HG03457 (cell line): Measurements from ENCODE around the gene SLF2.
"Not testable (repeated sequence)": the region's sequence is repeated elsewhere in the genome, so short reads cannot be mapped to it uniquely, and the experiment has no call there.

ENCODE experiments used
- ATAC-seq: cut with Tn5 transposase; IDR thresholded peaks from one replicate; pipeline ENCODE4 v1.9.1; 2021; ENCODE audit warnings: moderate number of reproducible peaks; ENCODE audit not compliant: unreplicated experiment

SLF2 gene

GRCh38 chr10:100960251-100960650 is 47.5 kb downstream of the SLF2 start:
- ATAC-seq, result no peak

DNA sequence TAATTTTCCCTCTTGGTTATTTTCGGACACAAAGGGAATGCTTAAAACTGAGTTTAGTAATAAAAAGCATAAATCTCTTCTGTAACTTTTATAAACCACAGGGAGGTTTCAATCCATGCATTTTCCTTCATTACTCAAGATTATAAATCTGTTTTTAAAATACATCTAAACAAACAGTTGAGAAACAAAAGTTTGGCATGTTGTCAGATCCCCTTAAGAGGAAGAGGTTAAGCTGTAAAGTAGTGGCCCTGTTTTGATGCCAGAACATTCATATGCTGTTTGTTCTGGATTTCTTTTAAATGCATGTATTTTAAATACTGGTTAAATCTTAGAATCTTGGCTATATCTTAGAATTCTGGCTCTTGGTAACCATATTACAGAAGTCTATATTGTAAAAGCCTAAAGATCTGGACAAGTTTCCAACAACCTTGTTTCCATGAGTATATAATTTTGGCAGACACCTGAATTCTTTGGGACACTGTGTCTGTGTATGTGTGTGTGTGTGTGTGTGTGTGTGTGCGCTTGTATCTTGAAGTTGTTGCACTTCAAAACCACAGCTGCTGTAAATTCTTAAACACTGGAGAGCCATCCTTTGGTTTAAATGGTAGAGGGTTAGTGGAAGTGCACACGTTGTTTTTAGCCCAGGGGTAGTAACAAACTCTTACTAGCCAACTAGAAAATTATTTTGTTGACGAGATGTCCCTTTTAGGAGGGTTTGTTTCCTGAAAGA is 49.8 kb downstream of the SLF2 start:
- no peak for ATAC-seq

DNA sequence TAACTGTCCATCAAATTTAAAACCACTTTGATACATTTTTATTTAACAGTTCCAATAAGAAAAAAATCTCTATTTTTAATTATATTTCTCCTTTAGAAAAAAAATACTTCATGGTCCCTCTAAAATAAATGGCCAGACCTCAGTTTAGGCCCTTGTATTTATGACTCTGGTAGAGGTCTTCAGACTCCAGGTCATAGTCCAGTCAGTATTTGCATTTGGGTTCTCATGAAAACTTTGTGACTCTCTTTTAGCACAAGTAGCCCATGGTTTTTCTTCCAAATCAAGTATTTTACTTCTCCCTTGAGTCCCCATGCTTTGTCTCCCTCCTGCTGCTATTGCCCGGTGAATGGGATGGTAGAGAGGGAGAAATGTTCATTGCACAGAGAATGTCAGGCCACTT is 51.1 kb downstream of the SLF2 start:
- ATAC-seq, result no peak

DNA sequence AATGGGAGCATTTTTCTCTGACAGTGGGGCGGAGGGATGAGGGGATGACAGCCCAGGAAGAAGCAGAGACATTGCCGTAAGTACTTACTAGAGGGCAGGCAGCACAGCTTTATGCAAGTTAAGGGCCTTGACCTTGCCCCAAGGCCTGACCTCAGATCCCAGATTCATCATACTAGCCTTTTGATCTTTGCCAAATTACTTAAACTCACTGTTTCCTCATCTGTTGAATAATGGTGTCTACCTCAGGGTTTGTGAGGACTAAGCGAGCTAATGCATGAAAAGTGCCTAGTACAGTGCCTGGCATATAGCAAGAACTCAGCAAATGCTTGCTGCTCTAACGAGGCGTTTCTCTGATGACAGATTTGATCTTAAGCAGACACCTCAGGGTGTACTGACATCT is 53.1 kb downstream of the SLF2 start:
- no peak for ATAC-seq

GRCh38 chr10:100966887-100967286 is 54.1 kb downstream of the SLF2 start:
- ATAC-seq, result no peak

GRCh38 chr10:100967332-100967731 is 54.6 kb downstream of the SLF2 start:
- no peak for ATAC-seq

GRCh38 chr10:100968062-100968736 is 55.4 kb downstream of the SLF2 start:
- ATAC-seq, result no peak

DNA sequence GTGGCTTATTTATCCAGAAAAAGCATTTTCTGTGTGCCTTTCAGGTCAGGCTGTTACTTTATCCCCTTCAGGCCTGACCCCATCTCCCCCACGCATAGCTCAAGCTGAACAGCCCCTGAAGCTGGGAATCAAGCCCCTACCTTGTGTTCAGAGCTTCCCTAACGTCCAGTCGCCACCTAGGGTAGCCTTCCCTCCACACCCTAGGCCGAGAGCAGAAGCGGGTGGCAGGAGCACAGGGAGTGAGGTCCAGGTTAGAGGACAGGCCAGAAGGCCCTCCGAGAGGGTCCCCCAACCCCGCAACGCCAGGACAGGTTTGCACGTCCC is 56.1 kb downstream of the SLF2 start:
- no peak for ATAC-seq

GRCh38 chr10:100969187-100970075 is 56.7 kb downstream of the SLF2 start, which contains the start of gene SEMA4G:
Gene SEMA4G (plus strand): TSS chr10:100969504. CDS start chr10:100972913, 3,409 bp downstream.
- no peak for ATAC-seq

DNA sequence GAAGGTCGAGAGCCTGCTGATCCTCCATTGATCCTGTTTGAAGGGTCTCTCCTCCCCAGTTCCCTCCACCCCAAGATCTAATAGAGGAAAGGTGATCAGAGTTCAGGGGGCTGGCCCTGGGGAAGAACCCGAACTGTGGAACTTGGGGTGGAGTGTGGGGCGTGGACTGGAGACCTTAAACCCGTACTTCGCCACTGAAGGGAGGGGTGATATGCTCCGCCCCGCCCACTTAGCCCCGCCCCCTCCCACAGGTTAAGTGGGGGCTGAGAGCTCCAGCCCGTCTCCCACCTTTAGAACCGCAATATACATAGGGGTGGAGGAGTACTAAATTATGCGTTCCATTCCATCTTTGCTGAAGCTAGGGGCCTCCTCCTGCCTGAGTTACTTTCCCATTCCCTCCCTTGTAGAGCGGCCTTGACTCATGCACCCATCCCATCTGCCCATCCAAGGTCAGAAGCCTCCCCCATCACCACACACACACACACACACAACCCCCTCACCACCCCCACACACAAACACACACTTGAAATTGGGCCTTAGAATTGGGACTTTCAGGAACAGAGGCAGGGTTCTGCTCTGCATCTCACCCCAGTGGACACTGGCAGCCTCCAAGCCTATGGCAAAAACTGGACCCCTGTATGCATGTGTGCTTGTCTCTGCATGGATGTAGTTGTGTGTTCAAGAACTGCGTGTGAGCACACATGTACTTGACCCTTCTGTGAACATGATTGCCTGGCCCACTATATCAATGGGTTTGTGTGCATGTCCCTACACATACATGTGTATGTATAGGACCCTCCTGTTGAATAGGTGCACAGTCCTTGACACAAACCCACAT is 57.5 kb downstream of the SLF2 start:
- no peak for ATAC-seq

GRCh38 chr10:100970914-100971811 is 58.4 kb downstream of the SLF2 start:
- ATAC-seq, result no peak

- no peak for ATAC-seq
Measured at GRCh38 chr10:100972115-100972903, 59.5 kb downstream of the SLF2 start.

GRCh38 chr10:100972904-100973535 is 60.3 kb downstream of the SLF2 start:
- ATAC-seq, result no peak

GRCh38 chr10:100975397-100975796 is 62.6 kb downstream of the SLF2 start:
- not testable (repeated sequence) for ATAC-seq

DNA sequence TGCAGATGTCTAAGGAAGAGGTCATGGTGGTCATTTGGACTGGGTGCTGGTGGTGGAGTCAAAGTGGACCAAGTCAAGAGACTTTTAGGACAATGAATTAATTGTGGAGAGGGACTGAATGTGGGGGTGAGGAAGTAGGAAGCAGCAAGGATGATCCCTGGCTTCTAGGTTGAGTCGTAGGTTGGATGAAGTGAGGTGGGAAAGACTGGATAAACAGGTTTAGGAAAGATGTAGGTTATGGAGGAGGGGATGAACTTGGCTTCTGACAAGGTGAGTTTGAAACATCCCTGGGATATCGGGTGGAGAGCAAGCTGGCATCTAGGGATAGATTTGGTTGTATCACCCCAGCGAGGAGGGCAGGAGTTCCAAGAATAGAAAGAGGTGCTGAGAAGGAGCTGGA is 64.1 kb downstream of the SLF2 start:
- no peak for ATAC-seq

GRCh38 chr10:100977436-100977835 is 64.7 kb downstream of the SLF2 start:
- ATAC-seq, result no peak

DNA sequence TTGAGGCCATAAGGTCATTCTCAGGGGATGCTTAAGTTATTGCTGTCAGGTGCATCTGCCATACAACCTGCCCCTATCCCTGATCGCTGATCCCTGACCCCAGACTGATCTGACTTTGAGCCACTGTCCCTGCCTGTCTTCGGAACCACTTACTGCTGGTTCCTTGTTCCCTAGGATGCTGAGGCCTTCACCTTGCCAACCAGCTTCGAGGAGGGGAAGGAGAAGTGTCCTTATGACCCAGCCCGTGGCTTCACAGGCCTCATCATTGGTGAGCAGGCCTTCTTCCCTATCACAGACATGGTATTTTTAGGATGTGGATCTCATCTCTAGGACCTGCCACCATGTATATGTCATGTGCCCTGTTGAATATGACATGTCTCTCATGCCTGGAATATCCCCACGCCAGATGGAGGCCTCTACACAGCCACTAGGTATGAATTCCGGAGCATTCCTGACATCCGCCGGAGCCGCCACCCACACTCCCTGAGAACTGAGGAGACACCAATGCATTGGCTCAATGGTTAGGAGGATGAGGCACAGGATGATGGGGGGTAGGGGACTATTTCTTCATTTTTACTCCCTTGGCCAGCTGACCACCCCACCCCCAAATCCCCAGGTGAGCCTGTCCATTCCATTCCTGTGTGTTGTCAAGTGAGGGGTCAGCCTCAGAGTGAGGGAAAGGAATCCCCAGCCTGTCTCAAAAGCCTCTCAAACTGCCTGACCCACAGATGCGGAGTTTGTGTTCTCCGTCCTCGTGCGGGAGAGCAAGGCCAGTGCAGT is 65.5 kb downstream of the SLF2 start:
- ATAC-seq, result no peak

DNA sequence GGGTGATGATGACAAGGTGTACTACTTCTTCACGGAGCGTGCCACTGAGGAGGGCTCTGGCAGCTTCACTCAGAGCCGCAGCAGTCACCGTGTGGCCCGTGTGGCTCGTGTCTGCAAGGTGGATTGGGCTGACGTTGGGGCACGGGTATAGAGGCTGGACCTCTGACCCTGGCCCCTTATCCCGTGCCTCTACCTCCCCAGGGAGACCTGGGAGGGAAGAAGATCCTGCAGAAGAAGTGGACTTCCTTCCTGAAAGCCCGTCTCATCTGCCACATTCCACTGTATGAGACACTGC is 66.1 kb downstream of the SLF2 start:
- ATAC-seq, result no peak
